HepG2 (cell line): ENCODE data around the gene GALNT1. TPM values are rescaled to one million over a fixed set of nuclear protein-coding genes. Genes with fewer than 3 reads are reported as not detected.

ENCODE experiments used
- ATAC-seq: fragments of 200-7000 bp; cut with Tn5 transposase; 3 replicates; pipeline ENCODE4 v1.9.1; 2020; ENCODE audit warnings: mild to moderate bottlenecking, moderate library complexity
- BruUV-seq: library from RNA; stranded (reverse); fragments of 400-500 nt; replicated peaks from 2 replicates; lab custom pipeline; 2021; lab: Mats Ljungman, UMichigan
- CTCF ChIA-PET: fragments of 300-600 bp; formaldehyde crosslinking; extraction: SDS; loops from one replicate; lab custom pipeline; 2021; ENCODE audit warnings: low total read pairs, inconsistent platforms, low intra/inter-chr PET ratio; lab: Yijun Ruan, JAX
- POLR2A ChIA-PET: fragments of 350-600 bp; sonication (Branson Sonifier 250); formaldehyde crosslinking; loops from one replicate; lab custom pipeline; 2020; ENCODE audit warnings: antibody characterized with exemption, inconsistent platforms; lab: Yijun Ruan, JAX
- DNase-seq: peaks from one replicate; pipeline ENCODE4 v3.0.0-alpha.2; 2015; ENCODE audit warnings: low spot score
- FAIRE-seq: peaks from 3 replicates; lab custom pipeline; 2011; peaks lifted over from hg19 to GRCh38; lab: Jason Lieb, UNC
- H2AFZ ChIP-seq: one replicate; pipeline ENCODE4 v1.6.1; 2011; ENCODE audit warnings: low read length, inconsistent platforms
- H3K27ac ChIP-seq: fragments of 300-600 bp; 3 replicates; pipeline ENCODE4 v1.8.0; 2011; ENCODE audit warnings: mixed run types, mild to moderate bottlenecking, mixed read lengths, low read length, inconsistent platforms; ENCODE audit not compliant: insufficient read depth; ENCODE audit errors: extremely low read length
- H3K27me3 ChIP-seq, 2 experiments: fragments of 200-600 bp in 1 of 2; 2 replicates in 1 of 2; 3 replicates in 1 of 2; pipeline versions ENCODE4 v1.6.0 to v1.8.0; 2011; ENCODE audit warnings: low read length in 2 of 2, mild to moderate bottlenecking in 2 of 2, moderate library complexity in 2 of 2, inconsistent platforms in 1 of 2; ENCODE audit not compliant: insufficient read depth in 2 of 2, control insufficient read depth in 1 of 2
- H3K36me3 ChIP-seq, 2 experiments: fragments of 200-600 bp in 1 of 2; replicated peaks in 1 of 2; 2 replicates in 1 of 2; 3 replicates in 1 of 2; pipeline versions ENCODE4 v1.5.1 to v1.8.0; 2011; ENCODE audit warnings: low read length in 2 of 2, inconsistent platforms in 1 of 2; ENCODE audit not compliant: insufficient read depth in 2 of 2, control insufficient read depth in 1 of 2
- H3K4me1 ChIP-seq: 2 replicates; pipeline ENCODE4 v1.5.1; 2012; ENCODE audit warnings: low read length, inconsistent platforms; ENCODE audit not compliant: insufficient read depth
- H3K4me2 ChIP-seq: 2 replicates; pipeline ENCODE4 v1.6.0; 2011; ENCODE audit warnings: low read depth, low read length, inconsistent platforms
- H3K4me3 ChIP-seq, 3 experiments: fragments of 200-600 bp in 1 of 3; sonication (generic), shearing (Covaris generic) in 1 of 3; replicated peaks in 1 of 3; 2 replicates each; pipeline ENCODE4 v1.5.1; 2011 to 2016; ENCODE audit warnings: low read length in 3 of 3, inconsistent platforms in 2 of 3, low read depth in 2 of 3, mild to moderate bottlenecking in 2 of 3, control low read depth in 1 of 3, mixed read lengths in 1 of 3; ENCODE audit not compliant: insufficient read depth in 1 of 3
- H3K79me2 ChIP-seq: one replicate; pipeline ENCODE4 v1.6.1; 2011; ENCODE audit warnings: low read length, inconsistent platforms; ENCODE audit not compliant: insufficient read depth
- H3K9ac ChIP-seq: 2 replicates; pipeline ENCODE4 v1.6.0; 2011; ENCODE audit warnings: mild to moderate bottlenecking, low read depth, low read length, inconsistent platforms; ENCODE audit not compliant: insufficient read depth
- H3K9me3 ChIP-seq: 2 replicates; pipeline ENCODE4 v1.5.1; 2012; ENCODE audit warnings: mild to moderate bottlenecking, low read length
- H4K20me1 ChIP-seq: 2 replicates; pipeline ENCODE4 v1.6.0; 2011; ENCODE audit warnings: inconsistent platforms, mild to moderate bottlenecking, low read length, moderate library complexity; ENCODE audit not compliant: insufficient read depth
- CHD4 ChIP-seq: fragments of 200-600 bp; sonication (generic); IDR thresholded peaks from 2 replicates; pipeline ENCODE4 v1.7.0; 2017; ENCODE audit warnings: mild to moderate bottlenecking, low read length, borderline replicate concordance
- GATAD1 ChIP-seq: IDR thresholded peaks from 2 replicates; pipeline ENCODE4 v1.6.1; 2016; ENCODE audit warnings: missing genetic modification reagents, missing compliant biosample characterization
- HOXA5 ChIP-seq: sonication (generic); formaldehyde crosslinking; IDR thresholded peaks from 2 replicates; pipeline ENCODE4 v1.4.0; 2020; ENCODE audit warnings: missing genetic modification reagents
- KLF16 ChIP-seq, 2 experiments: sonication (generic) in 1 of 2; formaldehyde crosslinking in 1 of 2; IDR thresholded peaks; 2 replicates each; pipeline versions ENCODE4 v1.6.1 to v1.8.0; 2016 to 2023; ENCODE audit warnings: missing genetic modification reagents in 2 of 2, missing compliant biosample characterization in 1 of 2
- MXI1 ChIP-seq: IDR thresholded peaks from 3 replicates; pipeline ENCODE4 v1.6.1; 2012; ENCODE audit warnings: low read depth, low read length, inconsistent platforms, borderline replicate concordance
- POLR2AphosphoS5 ChIP-seq: IDR thresholded peaks from 2 replicates; pipeline ENCODE4 v1.6.1; 2012; ENCODE audit warnings: low read depth, low read length
- RXRA ChIP-seq: sonication (generic); formaldehyde crosslinking; IDR thresholded peaks from 2 replicates; pipeline ENCODE4 v1.5.1; 2020; ENCODE audit warnings: missing genetic modification reagents
- SOX5 ChIP-seq: IDR thresholded peaks from 2 replicates; pipeline ENCODE4 v1.6.1; 2016; ENCODE audit warnings: borderline replicate concordance
- SRSF4 ChIP-seq: fragments of 200-400 bp; formaldehyde crosslinking; IDR thresholded peaks from one replicate; pipeline ENCODE4 v1.6.1; 2018; ENCODE audit warnings: mild to moderate bottlenecking, low read depth, low read length, moderate library complexity; ENCODE audit not compliant: poor library complexity, severe bottlenecking
- YY1 ChIP-seq: IDR thresholded peaks from 2 replicates; pipeline ENCODE4 v1.6.1; 2011; ENCODE audit warnings: low read length, low read depth, moderate library complexity, mild to moderate bottlenecking; ENCODE audit not compliant: insufficient read depth, insufficient replicate concordance
- ZC3H13 ChIP-seq: sonication (generic); formaldehyde crosslinking; IDR thresholded peaks from 2 replicates; pipeline ENCODE4 v1.8.1; 2023; ENCODE audit warnings: mild to moderate bottlenecking, missing genetic modification reagents, moderate library complexity
- ZNF230 ChIP-seq: sonication (generic); formaldehyde crosslinking; IDR thresholded peaks from 2 replicates; pipeline ENCODE4 v1.4.0; 2020; ENCODE audit warnings: mild to moderate bottlenecking, missing genetic modification reagents
- ZNF563 ChIP-seq: sonication (generic); formaldehyde crosslinking; IDR thresholded peaks from 2 replicates; pipeline ENCODE4 v1.8.0; 2022; ENCODE audit warnings: mild to moderate bottlenecking, moderate library complexity, missing genetic modification reagents
- ZNF788 ChIP-seq: sonication (generic); formaldehyde crosslinking; IDR thresholded peaks from 2 replicates; pipeline ENCODE4 v1.5.0; 2020; ENCODE audit warnings: mild to moderate bottlenecking, missing genetic modification reagents, borderline replicate concordance
- WGBS: methylation state at CpG from one replicate; pipeline ENCODE4 v1.1.6; 2017; ENCODE audit warnings: low lambda C conversion rate; 5-methylcytosine and 5-hydroxymethylcytosine counted together
- in situ Hi-C: cut with HindIII; loops from 2 replicates; pipeline ENCODE4 v1.10.0; 2017; ENCODE audit warnings: low pct_unique_long_range_greater_than_20kb; ENCODE audit not compliant: extremely low pct_ligation_motif_present
- intact Hi-C: fragments of 100-400 bp; cut with micrococcal nuclease; formaldehyde crosslinking; loops from one replicate; pipeline ENCODE4 v1.10.0; 2022; ENCODE audit not compliant: unreplicated experiment
- polyA plus RNA-seq, 8 experiments: library from polyadenylated mRNA; depleted of rRNA in 3 of 8; stranded (reverse) in 7 of 8; unstranded in 1 of 8; fragments of >200 nt; fragmentation: Illumina TruSeq in 4 of 8; extraction: Trizol in 4 of 8; gene quantifications; 2 replicates each; pipeline versions ENCODE4 v1.2.1 to v1.2.3, GENCODE V29; 2011 to 2016; ENCODE audit warnings: low read depth in 4 of 8, missing spikeins in 1 of 8, mixed read lengths in 1 of 8; ENCODE audit not compliant: insufficient read depth in 1 of 8
- total RNA-seq, 5 experiments: library from RNA; depleted of rRNA; stranded (reverse); fragments of >200 nt; fragmentation: Illumina TruSeq; extraction: Trizol; gene quantifications; 2 replicates each; pipeline ENCODE4 v1.2.3, GENCODE V29; 2016; ENCODE audit warnings: low read depth in 1 of 5
- TF ChIP-seq, protein P1 (sequence below): sonication (generic); formaldehyde crosslinking; IDR thresholded peaks from 2 replicates; pipeline ENCODE4 v1.5.0; 2020; ENCODE audit warnings: mild to moderate bottlenecking, missing genetic modification reagents
- TF ChIP-seq, protein P2 (sequence below): IDR thresholded peaks from 2 replicates; pipeline ENCODE4 v1.6.1; 2016; ENCODE audit warnings: low read depth, borderline replicate concordance
- TF ChIP-seq, protein P3 (sequence below): sonication (generic); formaldehyde crosslinking; conservative IDR thresholded peaks from 2 replicates; pipeline ENCODE4 v1.8.0; 2022; ENCODE audit warnings: low read depth, missing genetic modification reagents

GALNT1 gene
- total and polyA plus RNA-seq, 2 of the 13 experiments (the other 11 are each of a cell fraction or from before 2014, with no cell fraction given): 41.1 to 100 TPM

DNA sequence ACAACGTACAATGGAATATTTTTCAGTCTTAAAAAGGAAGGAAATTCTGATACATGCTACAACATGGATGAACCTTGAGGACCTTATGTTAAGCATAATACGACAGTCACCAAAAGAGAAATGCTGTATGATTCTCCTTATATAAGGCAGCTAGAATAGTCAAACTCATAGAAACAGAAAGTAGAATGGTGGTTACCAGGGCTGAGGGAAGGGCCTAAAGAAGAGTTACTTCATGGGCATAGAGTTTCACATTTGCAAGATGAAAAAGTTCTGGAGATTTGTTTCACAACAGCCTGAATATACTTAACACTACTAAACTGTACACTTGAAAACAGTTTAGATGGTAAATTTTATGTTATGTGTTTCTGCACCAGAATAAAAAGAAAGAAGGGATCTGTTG lies 113.3 kb downstream of the GALNT1 start:
- BruUV-seq: no TSS peak

More for the DNA sequence above, 113.3 kb downstream of the GALNT1 start:
- H3K36me3 ChIP-seq: peaks cover 5 to 15% of the 10 kb centered on the region in 2 experiments; a peak in 4 of 5 replicates
- no peak for FAIRE-seq
- WGBS: 98% methylated on average over 2 of the region's 2 CpGs
- H3K4me1 ChIP-seq: peaks cover 23% of the 10 kb centered on the region
- H2AFZ ChIP-seq: no peak overlapping the region
- no peaks in the 10 kb centered on the region for H3K27me3 ChIP-seq
- no peaks in the 10 kb centered on the region for H3K9me3 ChIP-seq
- no peak overlapping the region for H3K4me3 ChIP-seq
- no peak overlapping the region for H3K4me2 ChIP-seq
- H3K79me2 ChIP-seq: no peaks in the 10 kb centered on the region
- intact Hi-C loops: no loop called here
- in situ Hi-C loops: no loop called here
- ChIA-PET CTCF (no interaction called here), POLR2A (no interaction called here)
- TF ChIP-seq RXRA (CRISPR knock-in tag) (no peak), ZNF563 (CRISPR knock-in tag) (no peak), MXI1 (no peak), GATAD1 (CRISPR knock-in tag) (no peak), HOXA5 (CRISPR knock-in tag) (no peak), ZC3H13 (CRISPR knock-in tag) (no peak), ZNF230 (CRISPR knock-in tag) (no peak), CHD4 (no peak), YY1 (no peak), POLR2AphosphoS5 (no peak), KLF16 (CRISPR knock-in tag; IDR thresholded peaks at IDR 0.05) (no peak), SRSF4 (no peak), ZNF788 (CRISPR knock-in tag) (no peak), SOX5 (CRISPR knock-in tag) (no peak)
- TF ChIP-seq, protein P1, sequence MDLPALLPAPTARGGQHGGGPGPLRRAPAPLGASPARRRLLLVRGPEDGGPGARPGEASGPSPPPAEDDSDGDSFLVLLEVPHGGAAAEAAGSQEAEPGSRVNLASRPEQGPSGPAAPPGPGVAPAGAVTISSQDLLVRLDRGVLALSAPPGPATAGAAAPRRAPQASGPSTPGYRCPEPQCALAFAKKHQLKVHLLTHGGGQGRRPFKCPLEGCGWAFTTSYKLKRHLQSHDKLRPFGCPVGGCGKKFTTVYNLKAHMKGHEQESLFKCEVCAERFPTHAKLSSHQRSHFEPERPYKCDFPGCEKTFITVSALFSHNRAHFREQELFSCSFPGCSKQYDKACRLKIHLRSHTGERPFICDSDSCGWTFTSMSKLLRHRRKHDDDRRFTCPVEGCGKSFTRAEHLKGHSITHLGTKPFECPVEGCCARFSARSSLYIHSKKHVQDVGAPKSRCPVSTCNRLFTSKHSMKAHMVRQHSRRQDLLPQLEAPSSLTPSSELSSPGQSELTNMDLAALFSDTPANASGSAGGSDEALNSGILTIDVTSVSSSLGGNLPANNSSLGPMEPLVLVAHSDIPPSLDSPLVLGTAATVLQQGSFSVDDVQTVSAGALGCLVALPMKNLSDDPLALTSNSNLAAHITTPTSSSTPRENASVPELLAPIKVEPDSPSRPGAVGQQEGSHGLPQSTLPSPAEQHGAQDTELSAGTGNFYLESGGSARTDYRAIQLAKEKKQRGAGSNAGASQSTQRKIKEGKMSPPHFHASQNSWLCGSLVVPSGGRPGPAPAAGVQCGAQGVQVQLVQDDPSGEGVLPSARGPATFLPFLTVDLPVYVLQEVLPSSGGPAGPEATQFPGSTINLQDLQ (CRISPR knock-in tag): no peak
- TF ChIP-seq, protein P2, sequence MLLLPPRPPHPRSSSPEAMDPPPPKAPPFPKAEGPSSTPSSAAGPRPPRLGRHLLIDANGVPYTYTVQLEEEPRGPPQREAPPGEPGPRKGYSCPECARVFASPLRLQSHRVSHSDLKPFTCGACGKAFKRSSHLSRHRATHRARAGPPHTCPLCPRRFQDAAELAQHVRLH (CRISPR knock-in tag): no peak
- TF ChIP-seq, protein P3, sequence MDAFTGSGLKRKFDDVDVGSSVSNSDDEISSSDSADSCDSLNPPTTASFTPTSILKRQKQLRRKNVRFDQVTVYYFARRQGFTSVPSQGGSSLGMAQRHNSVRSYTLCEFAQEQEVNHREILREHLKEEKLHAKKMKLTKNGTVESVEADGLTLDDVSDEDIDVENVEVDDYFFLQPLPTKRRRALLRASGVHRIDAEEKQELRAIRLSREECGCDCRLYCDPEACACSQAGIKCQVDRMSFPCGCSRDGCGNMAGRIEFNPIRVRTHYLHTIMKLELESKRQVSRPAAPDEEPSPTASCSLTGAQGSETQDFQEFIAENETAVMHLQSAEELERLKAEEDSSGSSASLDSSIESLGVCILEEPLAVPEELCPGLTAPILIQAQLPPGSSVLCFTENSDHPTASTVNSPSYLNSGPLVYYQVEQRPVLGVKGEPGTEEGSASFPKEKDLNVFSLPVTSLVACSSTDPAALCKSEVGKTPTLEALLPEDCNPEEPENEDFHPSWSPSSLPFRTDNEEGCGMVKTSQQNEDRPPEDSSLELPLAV (CRISPR knock-in tag): no peak
- H3K9ac ChIP-seq: no peak overlapping the region
- ATAC-seq: no peak
- H4K20me1 ChIP-seq: no peaks in the 10 kb centered on the region
- DNase-seq: no peak
- no peak overlapping the region for H3K27ac ChIP-seq
